GM12878 (cell line): ENCODE data around the gene TGM2. TPM values are rescaled to one million over a fixed set of nuclear protein-coding genes. Genes with fewer than 3 reads are reported as not detected.

Experiments used
- ATAC-seq: fragments of 200-7000 bp; cut with Tn5 transposase; 3 replicates; pipeline ENCODE4 v1.9.1; 2020; ENCODE audit warnings: mild to moderate bottlenecking, moderate library complexity
- BruUV-seq: library from RNA; stranded (reverse); fragments of 400-500 nt; replicated peaks from 2 replicates; lab custom pipeline; 2021; lab: Mats Ljungman, UMichigan
- CTCF ChIA-PET: fragments of 300-600 bp; sonication (Branson Sonifier 250); formaldehyde crosslinking; extraction: SDS; loops from one replicate; lab custom pipeline; 2021; ENCODE audit warnings: inconsistent platforms; lab: Yijun Ruan, JAX
- POLR2A ChIA-PET: fragments of 350-600 bp; formaldehyde crosslinking; extraction: SDS; loops from one replicate; lab custom pipeline; 2021; ENCODE audit warnings: inconsistent platforms; lab: Charles Lee
- RAD21 ChIA-PET: fragments of 300-600 bp; sonication (Branson Sonifier 250); formaldehyde crosslinking; loops from one replicate; lab custom pipeline; 2023; ENCODE audit warnings: antibody characterized with exemption; ENCODE audit not compliant: unreplicated experiment; lab: Charles Lee
- SMC1A ChIA-PET: fragments of 300-600 bp; sonication (Branson Sonifier 250); formaldehyde crosslinking; loops from one replicate; lab custom pipeline; 2023; ENCODE audit not compliant: unreplicated experiment, uncharacterized antibody; lab: Charles Lee
- DNase-seq: peaks from one replicate; pipeline ENCODE4 v3.0.0-alpha.2; 2011; ENCODE audit warnings: low read depth, low spot score
- FAIRE-seq: peaks from 3 replicates; lab custom pipeline; 2011; peaks lifted over from hg19 to GRCh38; lab: Jason Lieb, UNC
- H2AFZ ChIP-seq: 2 replicates; pipeline ENCODE4 v1.6.0; 2011; ENCODE audit warnings: low read depth, low read length, control low read depth; ENCODE audit not compliant: control insufficient read depth
- H3K27ac ChIP-seq: 2 replicates; pipeline ENCODE4 v1.5.1; 2011; ENCODE audit warnings: control low read depth; ENCODE audit not compliant: control insufficient read depth, insufficient read depth
- H3K27me3 ChIP-seq, 2 experiments: replicated peaks in 1 of 2; 2 replicates each; pipeline versions ENCODE4 v1.6.0 to v1.6.1; 2011; ENCODE audit warnings: low read length in 1 of 2; ENCODE audit not compliant: control insufficient read depth in 2 of 2, insufficient read depth in 2 of 2
- H3K36me3 ChIP-seq, 2 experiments: 2 replicates each; pipeline ENCODE4 v1.5.1; 2011; ENCODE audit warnings: low read length in 1 of 2; ENCODE audit not compliant: control insufficient read depth in 2 of 2, insufficient read depth in 2 of 2
- H3K4me1 ChIP-seq: 2 replicates; pipeline ENCODE4 v1.6.1; 2011; ENCODE audit warnings: mild to moderate bottlenecking, low read length, moderate library complexity, mixed read lengths; ENCODE audit not compliant: control insufficient read depth, insufficient read depth
- H3K4me2 ChIP-seq: 2 replicates; pipeline ENCODE4 v1.6.0; 2011; ENCODE audit warnings: control low read depth; ENCODE audit not compliant: control insufficient read depth, insufficient read depth
- H3K4me3 ChIP-seq: fragments of 200-600 bp; sonication (generic); 2 replicates; pipeline ENCODE4 v1.5.1; 2016
- H3K79me2 ChIP-seq: 2 replicates; pipeline ENCODE4 v1.6.0; 2011; ENCODE audit warnings: low read length; ENCODE audit not compliant: control insufficient read depth, insufficient read depth
- H3K9ac ChIP-seq: 2 replicates; pipeline ENCODE4 v1.8.0; 2011; ENCODE audit warnings: low read length, control low read depth, mixed read lengths; ENCODE audit not compliant: control insufficient read depth, insufficient read depth
- H3K9me3 ChIP-seq: replicated peaks from 3 replicates; pipeline ENCODE4 v1.5.1; 2011; ENCODE audit warnings: mild to moderate bottlenecking, low read length; ENCODE audit not compliant: control insufficient read depth, insufficient read depth
- H4K20me1 ChIP-seq: 2 replicates; pipeline ENCODE4 v1.6.0; 2011; ENCODE audit not compliant: control insufficient read depth, insufficient read depth
- ATF7 ChIP-seq: fragments of 450-650 bp; IDR thresholded peaks from 2 replicates; pipeline ENCODE4 v1.6.1; 2016; ENCODE audit warnings: low read depth, mild to moderate bottlenecking
- BHLHE40 ChIP-seq, 2 experiments: fragments of 450-650 bp in 1 of 2; IDR thresholded peaks; 2 replicates each; pipeline ENCODE4 v1.6.1; 2011 to 2017; ENCODE audit warnings: low read depth in 2 of 2, borderline replicate concordance in 1 of 2, improper control_type of control experiment in 1 of 2, low read length in 1 of 2, mild to moderate bottlenecking in 1 of 2
- CREB1 ChIP-seq: IDR thresholded peaks from 2 replicates; pipeline ENCODE4 v1.6.1; 2012; ENCODE audit warnings: low read depth, mild to moderate bottlenecking, inconsistent platforms
- FOXK2 ChIP-seq: fragments of 450-650 bp; IDR thresholded peaks from 2 replicates; pipeline ENCODE4 v1.6.1; 2017; ENCODE audit warnings: mild to moderate bottlenecking, moderate library complexity
- LARP7 ChIP-seq: fragments of 450-650 bp; IDR thresholded peaks from 2 replicates; pipeline ENCODE4 v1.6.1; 2017; ENCODE audit warnings: mild to moderate bottlenecking
- NBN ChIP-seq: fragments of 450-650 bp; IDR thresholded peaks from 2 replicates; pipeline ENCODE4 v1.6.1; 2016
- STAT1 ChIP-seq: fragments of 450-650 bp; conservative IDR thresholded peaks from 2 replicates; pipeline ENCODE4 v1.6.1; 2014; ENCODE audit warnings: antibody characterized with exemption, mild to moderate bottlenecking
- SUPT20H ChIP-seq: IDR thresholded peaks from 2 replicates; pipeline ENCODE4 v1.6.1; 2011; ENCODE audit warnings: low read depth, mild to moderate bottlenecking, low read length, moderate library complexity, borderline replicate concordance; ENCODE audit not compliant: control insufficient read depth
- WGBS: methylation state at CpG from one replicate; pipeline ENCODE4 v1.1.6; 2016; ENCODE audit warnings: low lambda C conversion rate; ENCODE audit not compliant: insufficient replicate concordance, insufficient coverage; ENCODE audit errors: missing lambda C conversion rate; 5-methylcytosine and 5-hydroxymethylcytosine counted together
- in situ Hi-C: fragments of 300-500 bp; cut with MboI; formaldehyde crosslinking; loops from 9 replicates; pipeline ENCODE4 v1.14.3; 2018; ENCODE audit warnings: mixed read lengths
- intact Hi-C: fragments of 100-400 bp; cut with micrococcal nuclease; formaldehyde crosslinking; loops from one replicate; pipeline ENCODE4 v1.14.2; 2022; ENCODE audit not compliant: unreplicated experiment
- polyA plus RNA-seq, 11 experiments: library from polyadenylated mRNA; depleted of rRNA in 4 of 11; unstranded in 6 of 11; stranded (reverse) in 5 of 11; fragments of >200 nt; fragmentation: Nextera tagmentation in 4 of 11; fragmentation: Illumina TruSeq in 1 of 11; extraction: Ambion mirVana in 4 of 11; extraction: Trizol in 1 of 11; gene quantifications; 1 replicate in 1 of 11; 2 replicates in 10 of 11; pipeline versions ENCODE4 v1.2.1 to v1.2.3, GENCODE V29; 2011 to 2016; ENCODE audit warnings: inconsistent platforms in 2 of 11, missing spikeins in 2 of 11, low read depth in 1 of 11
- total RNA-seq, 4 experiments: library from RNA; depleted of rRNA in 3 of 4; stranded (reverse); fragments of >200 nt in 3 of 4; fragmentation: Illumina TruSeq in 1 of 4; extraction: Trizol in 1 of 4; gene quantifications; 2 replicates each; pipeline versions ENCODE4 v1.2.1 to v1.2.3, GENCODE V29; 2013 to 2021

Gene TGM2
- total and polyA plus RNA-seq, 10 of the 15 experiments (the other 5 are each of a cell fraction or from before 2014, with no cell fraction given): 0.11 to 1.9 (median 0.51) TPM

GRCh38 chr20:38170219-38170825 is 5.3 kb upstream of the TGM2 start:
- Histone ChIP-seq H3K27ac (no peak overlapping the region), H3K4me2 (no peak overlapping the region), H3K9ac (no peak overlapping the region), H2AFZ (no peak overlapping the region), H3K79me2 (no peaks in the 10 kb centered on the region), H3K4me1 (peaks cover 17% of the 10 kb centered on the region), H3K27me3 (no peaks in the 10 kb centered on the region; a peak in 1 of 4 replicates), H3K9me3 (no peaks in the 10 kb centered on the region; the same call in 2 of the 3 replicates), H4K20me1 (no peaks in the 10 kb centered on the region), H3K4me3 (no peak overlapping the region), H3K36me3 (no peaks in the 10 kb centered on the region)
- CTCF ChIA-PET: interaction anchor here (0.7 to 2.7 kb wide), 5 partner anchors 14 to 112 kb away, joined by 4 to 17 read pairs (median 9); no protein-coding TSS in a partner anchor
- DNase-seq (no peak), ATAC-seq (no peak), FAIRE-seq (no peak)
- POLR2A ChIA-PET: no interaction called here
- no TSS peak for BruUV-seq
- SMC1A ChIA-PET: interaction anchor here (0.8 to 10.1 kb wide), 4 partner anchors 76 to 112 kb away, joined by 3 to 117 read pairs (median 6); no protein-coding TSS in a partner anchor
- RAD21 ChIA-PET: interaction anchor here (1.0 to 5.2 kb wide), 4 partner anchors 51 to 113 kb away, joined by 3 to 39 read pairs (median 4); no protein-coding TSS in a partner anchor
- 69% methylated on average over 8 of the region's 8 CpGs for WGBS
- TF ChIP-seq BHLHE40 (IDR thresholded peaks at IDR 0.05; ENCODE audit: borderline replicate concordance in 1 of 2, low read depth in 2 of 2, low read length in 1 of 2): no peak
- TF ChIP-seq SUPT20H: no peak
- TF ChIP-seq NBN: no peak
- no peak for TF ChIP-seq ATF7
- TF ChIP-seq CREB1: no peak
- no peak for TF ChIP-seq STAT1
- no peak for TF ChIP-seq FOXK2
- no peak for TF ChIP-seq LARP7
- intact Hi-C loops (no loop called here), in situ Hi-C loops (loop anchor here (25.0 kb wide), 1 partner anchor 108 kb away; no protein-coding TSS in a partner anchor)
